Caco-2 (cell line): Measurements from ENCODE around the gene CCDC34. TPM values are rescaled to one million over a fixed set of nuclear protein-coding genes. Genes with fewer than 3 reads are reported as not detected.
A peak's percentile ranks its signal among the peaks of the same experiment; 100 is the strongest.

Experiments used
- BruUV-seq: library from RNA; stranded (reverse); fragments of 400-500 nt; replicated peaks from 2 replicates; lab custom pipeline; 2021; lab: Mats Ljungman, UMichigan
- CTCF ChIA-PET: fragments of 300-600 bp; sonication (Branson Sonifier 250); formaldehyde crosslinking; loops from one replicate; lab custom pipeline; 2022; ENCODE audit warnings: antibody characterized with exemption; lab: Charles Lee
- POLR2A ChIA-PET: fragments of 300-600 bp; sonication (Branson Sonifier 250); formaldehyde crosslinking; loops from one replicate; lab custom pipeline; 2022; ENCODE audit warnings: antibody characterized with exemption; lab: Charles Lee
- DNase-seq, 2 experiments: peaks; one replicate each; pipeline versions ENCODE4 v3.0.0 to v3.0.0-alpha.2; 2020 to 2022
- H3K27me3 ChIP-seq: replicated peaks from 2 replicates; pipeline ENCODE4 v1.6.0; 2011; ENCODE audit warnings: low read length; ENCODE audit not compliant: control insufficient read depth, insufficient read depth
- H3K36me3 ChIP-seq: 2 replicates; pipeline ENCODE4 v1.5.1; 2011; ENCODE audit warnings: low read length; ENCODE audit not compliant: control insufficient read depth, insufficient read depth
- H3K4me1 ChIP-seq: fragments of 250-450 bp; sonication (Bioruptor Pico); 2 replicates; pipeline ENCODE4 v1.5.1; 2020; ENCODE audit warnings: mild to moderate bottlenecking
- H3K4me3 ChIP-seq: 2 replicates; pipeline ENCODE4 v1.5.1; 2011; ENCODE audit warnings: low read depth, mild to moderate bottlenecking, control low read depth, low read length
- H3K9me3 ChIP-seq: fragments of 250-450 bp; sonication (Bioruptor Pico); 2 replicates; pipeline ENCODE4 v1.5.1; 2020; ENCODE audit warnings: mild to moderate bottlenecking, moderate library complexity
- H3K27ac Mint-ChIP-seq: one replicate; pipeline ENCODE4 v1.8.0; 2022; ENCODE audit warnings: mixed read lengths; ENCODE audit not compliant: unreplicated experiment
- H3K27me3 Mint-ChIP-seq: one replicate; pipeline ENCODE4 v1.8.0; 2022; ENCODE audit warnings: mixed read lengths; ENCODE audit not compliant: insufficient read depth, unreplicated experiment
- H3K36me3 Mint-ChIP-seq: one replicate; pipeline ENCODE4 v1.8.0; 2022; ENCODE audit warnings: mild to moderate bottlenecking, mixed read lengths; ENCODE audit not compliant: insufficient read depth, unreplicated experiment
- H3K4me1 Mint-ChIP-seq: one replicate; pipeline ENCODE4 v1.8.0; 2022; ENCODE audit warnings: low read depth, mixed read lengths; ENCODE audit not compliant: unreplicated experiment
- H3K4me3 Mint-ChIP-seq: one replicate; pipeline ENCODE4 v1.8.0; 2022; ENCODE audit warnings: mild to moderate bottlenecking, moderate library complexity, mixed read lengths; ENCODE audit not compliant: unreplicated experiment
- H3K9me3 Mint-ChIP-seq: one replicate; pipeline ENCODE4 v1.8.0; 2022; ENCODE audit warnings: mixed read lengths; ENCODE audit not compliant: unreplicated experiment
- intact Hi-C: fragments of 100-400 bp; cut with micrococcal nuclease; formaldehyde crosslinking; loops from one replicate; pipeline ENCODE4 v1.10.0; 2022; ENCODE audit not compliant: unreplicated experiment
- total RNA-seq: library from RNA; stranded (reverse); gene quantifications from 2 replicates; pipeline ENCODE4 v1.2.3, GENCODE V29; 2022
- TF ChIP-seq, protein P1 (sequence below), 2 experiments: fragments of 200-600 bp in 1 of 2; IDR thresholded peaks; 1 replicate in 1 of 2; 2 replicates in 1 of 2; pipeline versions ENCODE4 v1.5.1 to v1.8.0; 2011 to 2022; ENCODE audit warnings: antibody characterized with exemption in 1 of 2, control low read depth in 1 of 2, inconsistent platforms in 1 of 2, low read depth in 1 of 2, low read length in 1 of 2, mild to moderate bottlenecking in 1 of 2, moderate library complexity in 1 of 2; ENCODE audit not compliant: insufficient read depth in 1 of 2, severe bottlenecking in 1 of 2, unreplicated experiment in 1 of 2

CCDC34 gene
- total RNA-seq, 1 experiment from 2014 or later = 25.7 TPM

GRCh38 chr11:27367881-27368280, 4.9 kb upstream of the CCDC34 start:
- H3K36me3 Mint-ChIP-seq = peaks cover 7% of the 10 kb centered on the region
- H3K27me3 Mint-ChIP-seq = no peaks in the 10 kb centered on the region
- intact Hi-C loops = no loop called here
- DNase-seq = no peak
- TF ChIP-seq, protein P1, sequence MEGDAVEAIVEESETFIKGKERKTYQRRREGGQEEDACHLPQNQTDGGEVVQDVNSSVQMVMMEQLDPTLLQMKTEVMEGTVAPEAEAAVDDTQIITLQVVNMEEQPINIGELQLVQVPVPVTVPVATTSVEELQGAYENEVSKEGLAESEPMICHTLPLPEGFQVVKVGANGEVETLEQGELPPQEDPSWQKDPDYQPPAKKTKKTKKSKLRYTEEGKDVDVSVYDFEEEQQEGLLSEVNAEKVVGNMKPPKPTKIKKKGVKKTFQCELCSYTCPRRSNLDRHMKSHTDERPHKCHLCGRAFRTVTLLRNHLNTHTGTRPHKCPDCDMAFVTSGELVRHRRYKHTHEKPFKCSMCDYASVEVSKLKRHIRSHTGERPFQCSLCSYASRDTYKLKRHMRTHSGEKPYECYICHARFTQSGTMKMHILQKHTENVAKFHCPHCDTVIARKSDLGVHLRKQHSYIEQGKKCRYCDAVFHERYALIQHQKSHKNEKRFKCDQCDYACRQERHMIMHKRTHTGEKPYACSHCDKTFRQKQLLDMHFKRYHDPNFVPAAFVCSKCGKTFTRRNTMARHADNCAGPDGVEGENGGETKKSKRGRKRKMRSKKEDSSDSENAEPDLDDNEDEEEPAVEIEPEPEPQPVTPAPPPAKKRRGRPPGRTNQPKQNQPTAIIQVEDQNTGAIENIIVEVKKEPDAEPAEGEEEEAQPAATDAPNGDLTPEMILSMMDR (IDR thresholded peaks at IDR 0.05; ENCODE audit: insufficient read depth in 1 of 2, low read depth in 1 of 2, low read length in 1 of 2, severe bottlenecking in 1 of 2, unreplicated experiment in 1 of 2) = no peak
- ChIA-PET POLR2A (no interaction called here), CTCF (no interaction called here)
- H3K27ac Mint-ChIP-seq = no peak overlapping the region
- no TSS peak for BruUV-seq
- no peak overlapping the region for H3K4me3 Mint-ChIP-seq
- Histone ChIP-seq H3K4me1 (peaks cover 18% of the 10 kb centered on the region), H3K4me3 (no peak overlapping the region), H3K27me3 (no peaks in the 10 kb centered on the region), H3K9me3 (no peaks in the 10 kb centered on the region), H3K36me3 (0 out of 2 replicates have a peak, but pooled peaks cover 2% of the 10 kb centered on the region)
- no peaks in the 10 kb centered on the region for H3K9me3 Mint-ChIP-seq
- H3K4me1 Mint-ChIP-seq = peaks cover 17% of the 10 kb centered on the region

DNA sequence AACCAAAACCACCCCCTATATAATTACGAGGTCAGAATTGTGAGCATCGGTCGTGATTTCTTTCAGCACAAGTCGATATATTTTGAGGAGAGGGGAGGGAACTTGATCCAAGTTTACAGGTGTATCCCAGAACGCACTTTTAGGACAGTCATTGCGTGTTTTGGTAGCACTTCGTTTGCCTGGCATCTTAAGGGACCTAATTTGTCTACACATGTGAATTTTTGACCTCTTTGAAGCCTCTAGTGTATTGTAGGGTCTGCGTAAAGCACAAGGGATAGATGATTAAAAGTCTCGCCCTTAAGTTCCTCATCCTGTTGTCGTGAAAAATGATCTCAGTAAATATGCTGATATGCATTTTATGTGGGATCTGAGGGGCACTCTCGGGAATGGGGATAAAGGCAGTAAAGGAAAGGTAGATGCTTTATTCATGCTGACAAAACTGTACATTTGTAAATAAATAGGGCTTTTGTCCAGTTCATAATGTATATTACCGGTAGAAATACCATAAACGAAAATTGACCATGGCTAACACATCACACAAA, 632 bp upstream of the CCDC34 start:
- Histone ChIP-seq H3K4me3 (peak overlapping the region; percentile 80), H3K27me3 (no peaks in the 10 kb centered on the region), H3K4me1 (peaks cover 13% of the 10 kb centered on the region), H3K9me3 (no peaks in the 10 kb centered on the region), H3K36me3 (no peaks in the 10 kb centered on the region)
- H3K27ac Mint-ChIP-seq = peak overlapping the region; percentile 91
- ChIA-PET POLR2A (interaction anchor here (1.0 to 1.4 kb wide), 2 partner anchors 32 to 109 kb away, joined by 5 to 6 read pairs; partner anchors contain the start of gene LGR4), CTCF (interaction anchor here (0.6 to 1.3 kb wide), 3 partner anchors 67 to 122 kb away, joined by 4 to 9 read pairs (median 7); partner anchors contain the start of gene LGR4)
- peak overlapping the region; percentile 94 for H3K4me3 Mint-ChIP-seq
- intact Hi-C loops = loop anchor here (1.0 kb wide), 5 partner anchors 9 to 179 kb away; no protein-coding TSS in a partner anchor
- H3K4me1 Mint-ChIP-seq = peaks cover 30% of the 10 kb centered on the region
- TF ChIP-seq, protein P1 (IDR thresholded peaks at IDR 0.05; ENCODE audit: insufficient read depth in 1 of 2, low read depth in 1 of 2, low read length in 1 of 2, severe bottlenecking in 1 of 2, unreplicated experiment in 1 of 2) = no peak
- no peak for DNase-seq
- no peaks in the 10 kb centered on the region for H3K27me3 Mint-ChIP-seq
- peaks cover 11% of the 10 kb centered on the region for H3K36me3 Mint-ChIP-seq
- H3K9me3 Mint-ChIP-seq = no peaks in the 10 kb centered on the region
- BruUV-seq = no TSS peak

DNA sequence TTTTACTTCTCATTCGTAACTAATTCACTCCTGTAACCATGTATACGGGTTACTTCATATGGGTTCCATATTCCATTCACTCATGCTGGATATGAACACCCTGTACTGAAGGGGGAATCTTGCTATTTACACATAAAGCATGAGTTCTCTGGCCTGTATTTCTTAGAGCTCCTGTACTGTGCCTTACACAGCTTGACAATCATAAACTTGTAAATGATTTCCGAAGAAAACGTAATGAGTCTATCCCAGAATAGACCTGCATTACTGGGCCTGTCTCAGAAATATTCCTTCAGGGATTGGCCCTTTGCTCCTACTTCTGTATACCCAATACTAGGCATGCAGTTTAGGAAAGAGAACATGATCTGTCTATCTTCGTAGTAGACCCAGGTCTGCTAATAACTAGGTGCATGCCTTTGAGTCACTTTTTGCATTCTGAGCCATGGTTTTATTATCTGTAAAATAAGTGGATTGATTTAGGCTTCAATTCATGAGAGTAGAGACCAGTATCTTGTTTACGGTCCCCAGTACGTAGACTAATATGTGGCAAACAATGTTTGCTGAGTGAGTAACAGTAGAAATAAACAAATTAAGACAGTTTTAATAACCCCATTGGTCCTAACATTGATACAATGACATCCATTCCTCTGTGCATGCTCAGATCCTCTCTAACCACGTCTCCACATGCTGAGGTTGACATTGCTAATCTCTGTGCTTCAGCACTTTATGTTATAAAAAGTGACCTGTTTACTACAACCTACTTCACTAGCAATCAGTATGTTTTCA, 1.2 kb downstream of the CCDC34 start:
- BruUV-seq = no TSS peak
- peak overlapping the region; percentile 91 for H3K27ac Mint-ChIP-seq
- ChIA-PET POLR2A (no interaction called here), CTCF (no interaction called here)
- no peaks in the 10 kb centered on the region for H3K9me3 Mint-ChIP-seq
- H3K4me1 Mint-ChIP-seq = peaks cover 43% of the 10 kb centered on the region
- H3K4me3 Mint-ChIP-seq = peak overlapping the region; percentile 94
- TF ChIP-seq, protein P1 (IDR thresholded peaks at IDR 0.05; ENCODE audit: insufficient read depth in 1 of 2, low read depth in 1 of 2, low read length in 1 of 2, severe bottlenecking in 1 of 2, unreplicated experiment in 1 of 2) = no peak
- Histone ChIP-seq H3K9me3 (no peaks in the 10 kb centered on the region), H3K36me3 (no peaks in the 10 kb centered on the region), H3K4me3 (peak overlapping the region; percentile 80), H3K4me1 (peaks cover 13% of the 10 kb centered on the region), H3K27me3 (no peaks in the 10 kb centered on the region)
- intact Hi-C loops = loop anchor here (1.0 kb wide), 2 partner anchors 50 to 160 kb away; no protein-coding TSS in a partner anchor
- no peaks in the 10 kb centered on the region for H3K27me3 Mint-ChIP-seq
- no peak for DNase-seq
- H3K36me3 Mint-ChIP-seq = peaks cover 11% of the 10 kb centered on the region
